Activated naive CD4-positive, alpha-beta T cell treated with anti-CD3 and anti-CD28 coated beads, Interleukin-2, amount 50 U/mL, for 72 hours (primary cell): ENCODE measurements around the gene SCRN3. TPM values are rescaled to one million over a fixed set of nuclear protein-coding genes. Genes with fewer than 3 reads are reported as not detected.
A peak's percentile ranks its signal among the peaks of the same experiment; 100 is the strongest.

Source experiments
- ATAC-seq, 2 donors: fragments of 150-1000 bp; cut with Tn5 transposase; 2 replicates each; pipeline ENCODE4 v1.10.0; 2021; ENCODE audit warnings: mild to moderate bottlenecking in 2 of 2, moderate library complexity in 2 of 2
- DNase-seq, 2 donors: peaks; one replicate each; pipeline ENCODE4 v3.0.0; 2021 to 2022; ENCODE audit warnings: low spot score in 2 of 2
- H3K27ac Mint-ChIP-seq, 2 donors: one replicate each; pipeline ENCODE4 v1.8.0; 2022; ENCODE audit warnings: mild to moderate bottlenecking in 2 of 2, mixed read lengths in 2 of 2
- H3K36me3 Mint-ChIP-seq, 2 donors: one replicate each; pipeline ENCODE4 v1.8.0; 2022; ENCODE audit warnings: mixed read lengths in 2 of 2
- H3K9me3 Mint-ChIP-seq, 2 donors: one replicate each; pipeline ENCODE4 v1.8.0; 2022; ENCODE audit warnings: mixed read lengths in 2 of 2
- total RNA-seq, 2 donors: library from RNA; stranded (reverse); gene quantifications; one replicate each; pipeline ENCODE4 v1.2.3, GENCODE V29; 2022

The SCRN3 gene
- total RNA-seq, 2 donors from 2014 or later = 11.0 to 16.0 TPM

DNA sequence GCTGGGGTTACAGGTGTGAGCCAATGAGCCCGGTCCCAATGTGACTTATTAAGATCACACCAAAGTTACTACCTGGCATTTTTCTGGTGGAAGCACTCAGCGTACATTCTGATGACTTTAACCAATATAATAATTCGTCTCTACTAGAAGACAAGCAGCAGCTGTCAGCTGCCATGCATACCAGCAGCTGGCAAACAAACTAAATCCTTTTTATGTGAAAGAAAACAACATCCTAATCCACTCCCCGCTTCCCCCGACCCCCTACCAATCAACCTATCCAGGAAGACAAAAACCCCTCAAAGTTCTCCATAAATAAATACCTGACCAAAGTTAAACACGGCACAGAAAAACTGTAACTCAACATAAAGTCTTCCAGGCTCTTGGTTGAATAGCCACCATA is 49.2 kb downstream of the SCRN3 start:
- Mint-ChIP-seq H3K27ac (no peak overlapping the region), H3K36me3 (peaks cover 0 to 8% of the 10 kb centered on the region in 2 donors), H3K9me3 (no peaks in the 10 kb centered on the region)
- ATAC-seq = no peak
- no peak for DNase-seq

DNA sequence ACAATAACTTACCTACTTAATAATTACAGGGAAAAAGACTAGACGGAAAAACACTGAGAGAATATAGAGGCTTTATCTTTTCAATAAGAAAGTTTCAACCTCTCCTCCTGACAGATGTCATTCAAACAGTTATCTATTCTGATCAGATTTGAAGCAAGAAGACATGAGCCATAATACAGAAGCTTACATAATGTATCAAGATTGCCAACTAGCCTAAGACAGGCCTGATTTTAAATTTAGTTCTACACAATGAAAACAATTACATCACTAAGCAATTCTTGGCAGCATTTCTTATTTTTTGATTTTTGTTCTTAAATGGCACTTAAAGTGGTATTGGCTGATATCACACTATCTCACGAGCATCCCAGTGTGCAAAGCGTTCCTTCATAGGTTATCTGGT is 49.7 kb downstream of the SCRN3 start:
- peaks cover 0 to 8% of the 10 kb centered on the region in 2 donors for H3K36me3 Mint-ChIP-seq
- no peak overlapping the region for H3K27ac Mint-ChIP-seq
- ATAC-seq = no peak
- H3K9me3 Mint-ChIP-seq = no peaks in the 10 kb centered on the region
- no peak for DNase-seq

DNA sequence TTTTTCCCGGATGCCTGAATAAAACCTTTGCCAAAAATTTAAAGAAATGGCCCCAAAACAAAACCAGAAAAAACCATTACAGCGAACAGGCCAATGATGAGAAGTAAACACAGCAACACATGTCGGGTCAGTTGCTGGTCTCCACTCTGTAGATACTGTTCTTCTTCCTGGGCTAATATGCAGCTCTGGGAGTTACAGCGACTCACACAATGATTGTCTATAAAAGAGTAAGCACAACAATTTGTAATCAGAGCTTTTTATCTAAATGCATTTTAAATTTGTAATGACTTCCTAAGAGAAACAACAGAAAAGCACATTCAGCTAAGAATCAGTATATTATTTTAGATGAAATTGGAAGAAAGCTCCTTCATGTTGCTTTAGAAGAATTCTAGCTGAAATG is 51.0 kb downstream of the SCRN3 start:
- H3K36me3 Mint-ChIP-seq = peaks cover 0 to 8% of the 10 kb centered on the region in 2 donors
- no peak overlapping the region for H3K27ac Mint-ChIP-seq
- no peak for DNase-seq
- no peak for ATAC-seq
- no peaks in the 10 kb centered on the region for H3K9me3 Mint-ChIP-seq

DNA sequence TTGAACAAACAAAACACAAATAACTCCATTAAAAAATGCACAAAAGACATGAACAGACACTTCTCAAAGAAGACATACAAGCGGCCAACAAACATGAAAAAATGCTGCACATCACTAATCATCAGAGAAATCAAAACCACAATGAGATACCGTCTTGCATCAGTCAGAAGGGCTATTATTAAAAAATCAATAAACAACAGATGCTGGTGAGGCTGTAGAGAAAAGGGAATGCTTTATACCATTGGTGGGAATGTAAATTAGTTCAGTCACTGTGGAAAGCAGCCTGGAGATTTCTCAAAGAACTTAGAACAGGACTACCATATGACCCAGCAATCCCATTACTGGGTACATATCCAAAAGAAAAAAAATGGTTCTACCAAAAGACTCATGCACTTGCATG is 53.5 kb downstream of the SCRN3 start:
- Mint-ChIP-seq H3K36me3 (peaks cover 0 to 8% of the 10 kb centered on the region in 2 donors), H3K27ac (peak overlapping the region in 1 of 2 donors; percentile 44), H3K9me3 (no peaks in the 10 kb centered on the region)
- ATAC-seq (no peak), DNase-seq (no peak)

- Mint-ChIP-seq H3K36me3 (peaks cover 0 to 8% of the 10 kb centered on the region in 2 donors), H3K9me3 (no peaks in the 10 kb centered on the region), H3K27ac (peak overlapping the region in 1 of 2 donors; percentile 44)
- DNase-seq = no peak
- ATAC-seq = no peak
Observed at GRCh38 chr2:174450021-174450816, 54.7 kb downstream of the SCRN3 start.

DNA sequence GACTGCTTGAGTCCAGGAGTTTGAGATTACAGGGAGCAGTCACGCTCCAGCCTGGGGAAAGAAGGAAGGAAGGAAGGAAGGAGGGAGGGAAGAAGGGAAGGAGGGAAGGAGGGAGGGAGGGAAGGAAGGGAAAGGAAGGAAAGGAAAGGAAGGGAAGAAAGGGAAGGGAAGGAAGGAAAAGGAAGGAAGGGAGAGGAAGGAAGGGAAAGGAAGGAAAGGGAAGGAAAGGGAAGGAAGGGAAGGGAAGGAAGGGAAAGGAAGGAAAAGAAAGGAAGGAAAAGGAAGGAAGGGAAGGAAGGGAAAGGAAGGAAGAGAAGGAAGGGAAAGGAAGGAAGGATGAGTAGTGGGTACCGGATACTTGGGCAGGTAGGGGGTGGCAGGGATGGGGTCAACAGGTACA is 59.0 kb downstream of the SCRN3 start:
- DNase-seq = no peak
- ATAC-seq = no peak
- Mint-ChIP-seq H3K27ac (peak overlapping the region in 1 of 2 donors; percentile 11), H3K36me3 (no peaks in the 10 kb centered on the region), H3K9me3 (no peaks in the 10 kb centered on the region)

GRCh38 chr2:174461221-174461620 is 65.7 kb downstream of the SCRN3 start:
- no peaks in the 10 kb centered on the region for H3K36me3 Mint-ChIP-seq
- no peaks in the 10 kb centered on the region for H3K9me3 Mint-ChIP-seq
- H3K27ac Mint-ChIP-seq = no peak overlapping the region
- DNase-seq = no peak
- no peak for ATAC-seq

DNA sequence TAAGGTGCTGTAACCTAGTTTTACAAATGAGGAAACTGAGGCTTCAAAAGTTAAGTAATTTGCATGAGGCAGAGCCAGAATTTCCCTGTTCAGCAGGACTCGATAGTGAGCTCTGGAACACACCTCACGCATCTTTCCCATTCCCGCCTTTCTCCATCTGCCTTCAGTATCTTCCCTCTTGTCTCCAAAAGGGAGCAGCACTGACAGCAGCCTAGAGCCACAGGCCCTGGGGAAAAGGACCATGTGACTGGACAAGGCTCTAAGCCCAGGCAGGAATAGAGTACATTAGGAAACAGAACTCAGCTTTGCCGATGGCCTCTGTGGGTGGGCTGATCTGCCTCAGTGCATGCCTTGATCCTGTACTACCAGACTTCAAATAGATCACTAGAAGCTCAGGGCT is 69.8 kb downstream of the SCRN3 start:
- DNase-seq = no peak
- no peak for ATAC-seq
- no peak overlapping the region for H3K27ac Mint-ChIP-seq
- peaks cover 5 to 6% of the 10 kb centered on the region in 2 donors for H3K36me3 Mint-ChIP-seq
- no peaks in the 10 kb centered on the region for H3K9me3 Mint-ChIP-seq

GRCh38 chr2:174473796-174474195 is 78.3 kb downstream of the SCRN3 start:
- Mint-ChIP-seq H3K36me3 (no peaks in the 10 kb centered on the region), H3K27ac (no peak overlapping the region), H3K9me3 (no peaks in the 10 kb centered on the region)
- DNase-seq (no peak), ATAC-seq (no peak)

GRCh38 chr2:174477759-174478158 is 82.2 kb downstream of the SCRN3 start:
- no peak for DNase-seq
- peaks cover 0 to 2% of the 10 kb centered on the region in 2 donors for H3K36me3 Mint-ChIP-seq
- H3K9me3 Mint-ChIP-seq = no peaks in the 10 kb centered on the region
- no peak for ATAC-seq
- no peak overlapping the region for H3K27ac Mint-ChIP-seq

Other genes starting within 250 kb of the SCRN3 start
- gene OLA1, start 147.2 kb upstream of the SCRN3 start, total RNA-seq = 100 to 1,000 TPM; 128 to 139 TPM
- gene SP9, start 60.8 kb upstream of the SCRN3 start, total RNA-seq = not detected
- 10 to 100 TPM in 1 of 2 donors, 1 to 10 TPM in 1; 8.8 to 18.5 TPM for gene GPR155, start 91.3 kb downstream of the SCRN3 start, total RNA-seq
- gene WIPF1, start 202.1 kb downstream of the SCRN3 start, total RNA-seq = 100 to 1,000 TPM; 138 to 262 TPM